Activated CD4-positive, alpha-beta T cell treated with anti-CD3 and anti-CD28 coated beads, Interleukin-10, Interleukin-2, amounts not matched to agents 100 ng/mL and 50 ng/mL, durations not matched to agents 16 hours and 8 hours (primary cell): Measurements from ENCODE around the gene SPDYE2.
"Not testable (repeated sequence)": the region's sequence is repeated elsewhere in the genome, so short reads cannot be mapped to it uniquely, and the experiment has no call there.

Experiments
- DNase-seq: peaks from one replicate; pipeline ENCODE4 v3.0.0-alpha.2; 2020

Gene SPDYE2

DNA sequence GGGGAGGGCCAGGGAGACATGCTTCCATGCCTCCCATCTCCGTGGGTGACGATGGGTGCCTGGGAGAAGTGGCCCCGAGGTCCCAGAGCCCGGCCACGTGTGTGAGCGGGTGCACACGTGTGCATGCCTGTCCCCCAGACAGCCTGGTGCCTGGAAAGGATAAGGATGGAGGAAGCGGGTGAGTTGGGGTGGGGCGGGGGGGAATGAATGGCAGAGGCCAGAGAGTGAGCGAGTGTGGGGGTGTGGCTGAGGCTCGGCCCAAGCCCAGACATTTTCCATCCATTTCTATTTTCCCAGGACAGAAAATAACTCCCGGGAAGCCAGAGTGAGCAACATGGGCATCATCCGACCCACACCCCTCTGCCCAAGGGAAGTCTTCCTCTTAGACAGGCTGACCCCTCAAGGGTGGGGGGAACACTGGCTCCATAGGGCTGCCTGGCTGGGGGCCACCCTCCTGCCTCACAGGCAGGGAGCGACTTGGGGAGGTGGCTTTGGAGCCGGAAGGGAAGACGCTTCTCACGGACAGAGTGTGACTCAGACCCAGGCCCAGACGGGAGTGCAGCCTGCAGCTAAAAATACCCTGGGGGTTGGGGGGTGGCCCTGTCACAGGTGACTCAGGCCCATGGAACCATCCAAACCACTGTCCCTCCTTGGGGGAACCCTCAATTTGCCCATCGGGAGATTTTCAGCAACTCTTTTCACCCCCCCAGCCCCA, 53.6 kb downstream of the SPDYE2 start:
- not testable (repeated sequence) for DNase-seq

- DNase-seq, result not testable (repeated sequence)
These were observed 55.8 kb downstream of the SPDYE2 start for GRCh38 chr7:102606848-102607247.

DNA sequence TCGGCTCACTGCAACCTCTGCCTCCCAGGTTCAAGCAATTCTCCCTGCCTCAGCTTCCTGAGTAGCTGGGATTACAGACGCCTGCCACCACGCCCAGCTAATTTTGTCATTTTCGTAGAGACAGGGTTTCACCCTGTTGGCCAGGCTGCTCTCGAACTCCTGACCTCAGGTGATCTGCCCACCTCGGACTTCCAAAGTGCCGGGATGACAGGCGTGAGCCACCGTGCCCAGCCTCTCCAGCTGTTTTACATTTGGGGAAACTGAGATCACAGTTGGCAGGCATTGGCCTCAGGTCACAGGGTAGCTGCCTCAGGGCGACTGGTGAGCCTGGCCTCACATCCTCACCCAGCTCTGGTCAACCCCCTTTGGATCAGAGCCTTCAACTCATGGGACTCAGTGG, 58.7 kb downstream of the SPDYE2 start:
- not testable (repeated sequence) for DNase-seq

DNA sequence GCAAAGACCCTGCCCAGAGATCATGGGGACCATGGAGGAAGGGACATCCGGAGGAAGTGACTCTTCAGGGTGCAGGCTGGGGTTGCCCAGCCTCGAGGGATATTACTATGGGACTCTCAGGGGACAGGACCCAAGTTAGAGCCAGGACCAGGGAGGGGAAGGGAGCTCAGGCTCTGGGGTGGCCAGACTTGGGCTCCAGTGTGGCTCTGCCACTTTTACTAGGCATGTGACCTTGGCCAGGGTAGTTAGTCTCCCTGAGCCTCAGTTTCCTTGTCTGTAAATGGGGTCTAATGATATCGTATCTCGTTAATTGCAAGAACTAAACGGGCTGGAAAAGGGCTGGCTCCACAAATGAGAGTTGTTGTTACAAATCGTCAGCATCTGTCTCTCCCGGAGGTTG, 59.4 kb downstream of the SPDYE2 start:
- not testable (repeated sequence) for DNase-seq

DNA sequence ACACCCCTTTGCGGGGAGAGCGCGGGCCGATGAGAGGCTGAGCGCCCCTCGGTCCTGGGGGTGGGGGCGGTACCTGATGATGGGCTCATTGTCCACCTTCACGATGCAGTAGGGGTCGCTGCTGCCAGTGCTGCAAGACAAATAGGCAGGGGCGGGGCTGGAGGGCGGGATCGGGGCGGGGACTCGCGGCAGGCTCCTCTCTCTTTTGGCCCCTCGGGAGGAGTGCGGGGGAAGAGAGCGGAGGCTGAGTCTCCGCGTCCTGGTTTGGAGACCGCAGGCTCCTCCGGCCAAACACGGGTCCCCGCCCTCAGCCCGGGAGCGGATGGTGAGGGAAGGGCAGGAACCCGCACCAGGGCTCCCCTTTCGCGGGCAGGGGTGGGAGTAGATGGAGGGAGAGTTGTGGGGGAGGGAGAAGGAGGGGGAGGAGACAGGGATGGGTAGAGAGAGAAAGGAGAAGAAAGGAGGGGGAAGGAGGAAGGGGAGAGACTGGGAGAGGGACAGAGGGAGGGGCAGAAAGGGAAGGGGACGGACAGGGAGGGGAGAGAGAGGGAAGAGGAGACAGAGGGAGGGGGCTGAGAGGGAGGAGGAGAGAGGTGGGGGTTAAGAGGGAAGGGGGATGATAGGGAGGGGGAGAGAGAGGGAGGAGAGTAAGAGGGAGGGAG, 60.1 kb downstream of the SPDYE2 start:
- DNase-seq, result not testable (repeated sequence)

DNA sequence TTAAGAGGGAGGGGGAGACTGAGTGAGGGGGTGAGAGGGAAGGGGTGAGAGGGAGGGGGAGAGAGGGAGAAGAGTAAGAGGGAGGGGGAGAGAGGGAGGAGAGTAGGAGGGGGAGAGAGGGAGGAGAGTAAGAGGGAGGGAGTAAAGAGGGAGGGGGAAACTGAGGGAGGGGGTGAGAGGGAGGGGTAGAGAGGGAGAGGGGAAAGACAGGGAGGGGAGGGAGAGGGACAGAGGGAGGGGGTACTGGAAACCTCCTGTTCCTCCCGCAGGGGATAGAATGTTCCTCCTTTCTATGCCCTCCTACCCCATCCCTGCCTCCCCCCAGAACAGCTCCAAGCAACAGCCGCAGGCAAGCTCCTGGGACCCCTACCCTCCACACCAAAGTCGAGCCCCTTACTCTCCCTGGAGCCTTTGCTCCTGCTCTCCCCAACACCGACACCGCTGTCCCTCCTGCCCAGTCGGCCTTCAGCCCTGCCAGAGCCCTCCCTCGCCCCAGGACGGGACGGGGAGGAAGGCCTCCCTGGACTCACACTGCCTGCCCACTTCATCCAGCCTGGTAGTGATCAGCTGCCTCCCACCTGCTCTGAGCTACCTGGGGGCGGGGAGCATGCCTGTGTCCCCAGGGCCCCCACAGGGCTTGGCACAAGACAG, 60.8 kb downstream of the SPDYE2 start:
- DNase-seq, result not testable (repeated sequence)
